ENCODE data around the gene AQP4.
A peak's percentile ranks its signal among the peaks of the same experiment; 100 is the strongest.

Gene AQP4, protein sequence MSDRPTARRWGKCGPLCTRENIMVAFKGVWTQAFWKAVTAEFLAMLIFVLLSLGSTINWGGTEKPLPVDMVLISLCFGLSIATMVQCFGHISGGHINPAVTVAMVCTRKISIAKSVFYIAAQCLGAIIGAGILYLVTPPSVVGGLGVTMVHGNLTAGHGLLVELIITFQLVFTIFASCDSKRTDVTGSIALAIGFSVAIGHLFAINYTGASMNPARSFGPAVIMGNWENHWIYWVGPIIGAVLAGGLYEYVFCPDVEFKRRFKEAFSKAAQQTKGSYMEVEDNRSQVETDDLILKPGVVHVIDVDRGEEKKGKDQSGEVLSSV

DNA sequence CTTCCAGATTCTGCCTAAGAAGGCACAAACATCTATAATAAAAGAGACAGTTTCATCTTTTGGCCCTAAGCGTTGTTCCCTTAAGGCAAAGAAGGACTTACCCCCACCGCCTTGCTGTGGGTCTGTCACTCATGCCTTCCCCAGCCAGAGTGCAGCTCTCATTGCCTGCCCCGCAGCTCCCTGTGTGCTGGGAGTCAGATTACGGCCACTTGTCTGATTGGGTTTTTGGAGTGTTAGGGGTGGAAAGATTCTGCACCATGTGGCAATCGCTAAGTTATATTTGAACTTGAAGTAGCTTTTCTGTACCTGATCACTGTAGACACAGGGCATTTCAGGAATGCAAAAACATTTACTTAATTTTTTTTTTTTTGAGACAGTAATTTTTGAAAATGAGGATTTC, at the start of gene AQP4:
AQP4 (minus strand) TSS at position 151 of the 400 bp plus-strand sequence; CDS start at position 133, 18 bp downstream.
- DNase-seq: no peak

- no peak for DNase-seq
Observed at GRCh38 chr18:26911840-26912239, 46.3 kb upstream of the AQP4 start.

DNA sequence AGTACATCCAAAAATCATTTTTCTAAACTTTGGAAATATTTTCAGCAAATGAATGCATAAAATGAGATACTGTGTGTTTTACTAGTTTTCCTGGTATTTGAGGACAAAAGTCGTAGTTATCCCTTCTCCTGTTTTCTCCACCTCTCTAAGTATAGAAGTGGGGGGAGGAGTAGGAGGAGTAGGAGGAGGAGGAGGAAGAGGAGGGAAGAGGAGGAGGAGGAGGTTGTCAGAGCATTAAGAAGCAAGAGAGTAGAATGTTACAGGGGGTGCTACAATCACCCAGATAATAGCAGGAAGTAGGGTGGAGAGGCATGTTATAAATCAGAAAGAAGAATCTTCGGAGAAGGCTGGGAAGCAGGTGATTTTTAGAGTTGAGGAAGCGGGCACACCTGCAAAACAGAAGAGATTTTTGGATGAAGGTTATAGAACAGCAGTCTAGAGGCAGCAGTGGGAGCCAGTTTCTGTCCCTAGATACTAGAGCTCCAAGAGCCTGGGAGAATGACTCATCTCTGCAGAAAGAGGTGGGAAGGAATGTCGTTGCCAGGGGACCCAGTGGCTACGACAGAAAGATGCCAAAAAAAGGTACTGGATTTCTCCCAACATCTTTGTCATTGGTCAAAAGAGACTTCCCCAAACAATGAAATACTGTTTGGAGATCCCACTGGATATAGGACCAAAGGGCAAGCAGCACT, 44.2 kb upstream of the AQP4 start:
- no peak for DNase-seq

DNA sequence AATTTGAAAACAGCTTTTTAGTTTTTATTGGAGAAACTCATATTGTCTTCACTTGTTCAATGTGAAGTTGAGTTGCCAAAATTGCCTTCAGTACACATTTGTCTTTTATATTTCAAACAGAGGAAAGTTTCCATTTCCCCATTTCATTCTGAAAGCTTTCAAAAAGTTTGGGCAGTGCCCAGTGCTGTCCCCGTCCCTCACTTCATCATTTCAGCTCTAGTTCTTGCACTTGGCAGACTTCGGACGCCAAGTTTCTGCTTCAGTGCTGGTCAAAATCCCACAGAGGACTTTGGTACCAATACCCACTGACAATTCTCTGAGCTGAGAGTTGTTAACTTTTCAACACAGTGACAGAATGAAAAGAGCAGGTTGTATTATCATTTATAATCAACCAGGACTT, 43.4 kb upstream of the AQP4 start:
- no peak for DNase-seq

DNA sequence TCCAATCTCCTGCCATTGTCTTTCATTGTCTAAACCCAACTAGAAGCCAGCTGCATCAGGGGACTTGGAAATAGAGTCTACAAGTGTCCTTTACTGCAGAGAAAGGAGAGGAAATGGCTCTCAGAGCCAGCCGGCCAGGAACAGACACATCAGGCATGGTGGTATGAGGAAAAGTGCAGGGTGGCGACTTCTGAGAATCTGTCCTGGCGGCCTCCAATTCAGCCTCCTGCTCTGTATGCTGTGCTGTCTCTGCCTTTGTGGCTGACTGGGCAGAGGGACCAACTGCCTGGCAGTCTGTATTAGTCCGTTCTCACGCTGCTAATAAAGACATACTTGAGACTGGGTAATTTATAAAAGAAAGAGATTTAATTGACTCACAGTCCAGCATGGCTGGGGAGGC, 36.8 kb upstream of the AQP4 start:
- no peak for DNase-seq

DNA sequence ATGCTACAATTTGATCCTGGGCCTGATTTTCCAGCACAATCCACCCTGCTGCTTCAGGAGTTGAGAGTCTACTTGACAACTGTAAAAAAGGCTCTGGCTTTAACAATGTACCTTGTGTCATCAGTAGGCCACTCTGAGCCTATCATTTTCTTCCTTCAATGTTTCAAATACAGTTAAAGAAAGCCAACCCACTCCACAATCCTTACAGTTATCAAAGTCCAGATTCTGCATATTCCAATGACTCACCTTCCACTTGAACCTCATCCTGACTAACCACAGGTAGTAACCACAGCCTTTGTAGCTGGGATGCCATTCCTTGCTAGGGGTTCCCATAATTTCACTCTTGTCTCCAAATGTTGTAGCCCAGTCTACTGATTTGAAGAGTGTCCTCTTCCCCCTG, 35.5 kb upstream of the AQP4 start:
- no peak for DNase-seq

DNA sequence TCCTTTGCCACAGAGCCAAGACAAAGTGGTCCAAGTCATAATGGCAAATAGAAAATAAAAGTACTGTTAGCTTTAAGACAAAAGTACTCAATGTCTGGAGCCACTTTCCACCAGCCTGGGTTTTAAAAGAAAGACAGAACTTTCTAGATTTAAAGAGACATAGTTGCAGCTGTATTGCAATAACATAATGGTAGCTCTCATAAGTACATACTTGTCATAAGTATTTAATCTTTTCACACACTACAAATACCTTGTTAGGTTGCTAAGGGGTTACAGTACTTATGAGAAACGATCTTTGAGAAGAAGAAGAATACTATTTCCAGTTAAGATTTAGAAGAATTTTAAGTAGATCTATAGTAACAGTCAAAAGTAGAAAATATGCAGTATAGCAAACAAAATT, 28.9 kb upstream of the AQP4 start:
- no peak for DNase-seq

- DNase-seq: no peak
Observed at GRCh38 chr18:26893996-26894395, 28.5 kb upstream of the AQP4 start.

DNA sequence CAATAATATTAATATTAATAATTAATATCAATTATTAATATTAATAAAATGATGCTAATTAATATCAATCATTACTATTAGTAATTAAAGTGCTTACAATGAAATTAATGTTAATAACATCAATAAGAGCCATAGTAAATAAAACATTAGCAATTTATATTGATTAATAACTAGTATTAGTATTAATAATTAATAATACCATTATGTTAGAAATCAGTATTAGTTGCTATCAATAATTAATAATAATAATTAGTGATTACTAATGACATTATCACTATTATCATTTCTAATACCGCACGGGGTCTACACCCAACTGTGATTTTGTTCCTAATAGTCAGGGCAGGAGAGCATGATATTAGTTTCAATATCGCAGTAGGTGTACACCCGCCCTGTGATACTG, 22.8 kb upstream of the AQP4 start:
- no peak for DNase-seq

DNA sequence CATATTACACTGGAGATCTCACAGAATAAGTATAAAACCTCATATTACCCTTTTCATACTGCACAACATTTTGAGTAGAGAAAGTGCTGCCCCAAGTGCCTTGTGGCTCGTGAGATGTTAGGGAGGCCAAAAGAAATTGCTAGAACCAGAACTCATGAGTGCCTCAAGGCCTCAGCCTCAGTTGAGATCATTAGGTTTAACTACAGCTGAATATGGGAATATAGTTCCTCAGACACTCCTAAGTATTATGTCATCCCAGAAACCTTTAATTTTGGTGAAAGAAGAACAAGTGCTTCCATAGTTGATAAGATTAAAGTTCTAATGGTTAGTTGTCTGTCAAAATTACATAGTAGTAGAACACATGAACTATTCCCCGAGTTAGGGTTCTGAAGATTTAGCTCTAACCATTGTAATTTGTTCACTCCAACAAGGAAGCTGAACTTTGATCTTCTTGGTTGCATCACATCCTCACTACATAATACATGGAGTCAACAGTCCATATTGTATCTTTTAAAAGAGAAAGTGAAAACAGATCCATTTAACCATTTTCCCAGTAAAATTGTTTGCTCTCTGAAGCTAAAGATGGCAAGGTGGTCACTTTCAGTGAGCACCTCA, 9.6 kb upstream of the AQP4 start:
- DNase-seq: no peak

DNA sequence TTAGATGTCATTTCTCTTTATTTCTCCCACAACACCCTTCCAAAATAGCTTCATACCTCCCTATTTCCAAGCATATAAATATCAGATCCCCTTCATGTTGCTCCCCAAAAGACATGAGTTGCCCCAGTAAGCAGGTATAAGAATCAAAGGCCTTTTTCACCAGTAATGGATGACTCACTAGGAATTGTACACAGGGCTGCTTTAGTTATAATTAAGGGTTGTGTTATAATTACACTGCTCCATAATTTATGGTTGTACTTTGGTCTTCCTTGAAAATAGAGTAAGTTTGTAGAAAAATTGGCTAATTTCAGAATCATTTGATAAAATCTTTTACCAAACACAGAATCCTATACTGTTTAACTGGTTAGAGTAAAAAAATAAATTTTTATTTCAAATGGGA, 8.8 kb upstream of the AQP4 start:
- DNase-seq: no peak

- DNase-seq: no peak
Observed at GRCh38 chr18:26869640-26870039, 4.1 kb upstream of the AQP4 start.

GRCh38 chr18:26868968-26869586, 3.6 kb upstream of the AQP4 start:
- DNase-seq: no peak

- no peak for DNase-seq
Observed at GRCh38 chr18:26867471-26867870, 2.0 kb upstream of the AQP4 start.

DNA sequence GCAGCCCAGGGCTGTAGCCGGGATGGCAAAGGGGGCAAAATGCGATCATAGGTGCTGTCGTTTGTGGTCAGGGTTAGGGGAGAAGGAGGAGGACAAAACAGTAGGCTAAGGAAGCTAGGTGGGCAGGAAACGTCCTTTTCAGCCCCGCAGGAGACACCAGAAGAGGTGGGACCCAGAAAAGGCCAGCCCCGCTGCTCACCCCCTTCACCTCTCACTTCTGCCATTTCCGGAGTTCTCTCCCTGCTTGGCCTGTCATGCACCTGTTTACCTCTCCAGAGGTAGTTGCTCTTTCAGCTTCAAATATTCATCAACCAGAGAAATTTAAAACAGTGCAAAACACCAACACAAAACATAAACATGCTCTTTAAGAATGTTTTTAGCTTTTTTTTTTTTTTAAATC, 849 bp downstream of the AQP4 start:
- no peak for DNase-seq

DNA sequence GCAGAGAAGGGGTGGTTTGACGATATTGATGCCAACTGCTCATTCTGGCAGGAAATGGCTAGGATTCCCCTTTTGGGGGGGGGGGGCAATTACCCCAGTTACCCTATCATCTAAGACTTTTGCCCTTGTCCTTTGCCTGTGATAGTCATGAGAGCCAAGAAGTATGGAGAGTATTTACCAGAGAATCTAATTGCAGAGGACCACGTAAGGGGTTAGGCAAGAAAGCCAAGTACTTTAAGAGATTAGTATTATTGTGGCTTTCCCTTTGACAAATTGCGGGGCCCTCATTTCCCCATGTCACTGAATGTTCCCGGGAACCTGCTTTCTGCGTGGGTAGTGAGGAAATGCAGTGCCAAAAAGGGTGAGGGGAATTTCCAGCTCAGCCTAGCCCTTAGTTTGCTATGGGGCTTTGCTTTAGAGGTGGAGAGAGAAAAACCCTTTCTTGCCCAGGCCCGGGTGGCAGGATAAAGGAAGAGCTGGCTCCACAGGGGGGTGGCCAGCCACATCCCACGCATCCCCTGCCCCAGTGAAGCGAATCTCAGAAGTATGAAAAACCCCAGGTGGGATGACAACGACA, 1.5 kb downstream of the AQP4 start:
- DNase-seq: no peak

DNA sequence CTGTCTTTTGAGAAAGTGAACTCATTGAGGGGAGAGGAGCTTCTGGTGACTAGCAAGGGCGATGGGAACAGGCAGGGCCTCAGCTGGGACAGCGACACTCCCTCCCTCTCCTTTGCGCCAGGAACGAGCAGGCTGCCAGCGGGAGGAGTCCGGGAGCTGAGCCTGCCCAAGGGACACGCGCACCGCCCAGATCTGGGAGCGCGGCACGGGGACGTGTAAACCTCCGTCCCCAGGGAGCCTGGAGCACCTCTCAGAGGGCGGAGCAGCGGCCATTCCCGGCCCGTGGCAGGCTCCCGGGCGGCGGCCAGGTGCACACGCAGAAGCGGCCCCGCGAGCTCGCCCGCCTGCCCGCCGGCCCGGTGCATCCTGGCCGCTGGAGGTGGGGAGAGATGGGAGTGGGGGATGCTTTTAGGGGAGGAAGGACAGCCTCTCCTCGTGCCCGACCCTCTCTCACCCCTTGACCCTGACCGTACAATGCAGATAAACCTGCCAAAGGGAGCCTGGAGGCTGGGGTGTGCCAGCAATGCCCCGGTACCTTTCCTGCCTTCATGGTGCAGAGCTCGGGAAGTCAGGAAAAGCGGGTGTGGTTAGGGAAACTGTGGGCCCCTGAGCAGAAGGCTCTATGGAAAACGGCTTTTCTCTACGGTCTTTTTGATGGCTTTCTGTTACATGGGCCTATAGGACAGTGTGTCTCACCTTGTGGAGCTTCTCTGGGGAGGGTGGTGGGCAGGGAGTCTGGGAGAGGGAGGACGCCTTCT, 2.2 kb downstream of the AQP4 start:
- peak; percentile 55 for DNase-seq

DNA sequence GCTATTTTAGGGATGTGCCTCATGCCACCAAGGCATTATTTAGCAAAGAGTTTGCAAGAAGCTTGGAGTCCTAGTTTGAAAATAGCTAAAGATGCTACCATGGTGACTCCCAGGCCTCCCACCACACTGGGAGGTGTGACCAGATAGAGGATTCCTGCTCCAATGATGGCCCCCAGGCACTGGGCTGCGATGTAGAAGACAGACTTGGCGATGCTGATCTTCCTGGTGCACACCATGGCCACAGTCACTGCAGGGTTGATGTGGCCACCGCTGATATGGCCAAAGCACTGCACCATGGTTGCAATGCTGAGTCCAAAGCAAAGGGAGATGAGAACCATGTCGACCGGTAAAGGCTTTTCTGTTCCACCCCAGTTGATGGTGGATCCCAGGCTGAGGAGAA, 3.4 kb downstream of the AQP4 start:
- no peak for DNase-seq

DNA sequence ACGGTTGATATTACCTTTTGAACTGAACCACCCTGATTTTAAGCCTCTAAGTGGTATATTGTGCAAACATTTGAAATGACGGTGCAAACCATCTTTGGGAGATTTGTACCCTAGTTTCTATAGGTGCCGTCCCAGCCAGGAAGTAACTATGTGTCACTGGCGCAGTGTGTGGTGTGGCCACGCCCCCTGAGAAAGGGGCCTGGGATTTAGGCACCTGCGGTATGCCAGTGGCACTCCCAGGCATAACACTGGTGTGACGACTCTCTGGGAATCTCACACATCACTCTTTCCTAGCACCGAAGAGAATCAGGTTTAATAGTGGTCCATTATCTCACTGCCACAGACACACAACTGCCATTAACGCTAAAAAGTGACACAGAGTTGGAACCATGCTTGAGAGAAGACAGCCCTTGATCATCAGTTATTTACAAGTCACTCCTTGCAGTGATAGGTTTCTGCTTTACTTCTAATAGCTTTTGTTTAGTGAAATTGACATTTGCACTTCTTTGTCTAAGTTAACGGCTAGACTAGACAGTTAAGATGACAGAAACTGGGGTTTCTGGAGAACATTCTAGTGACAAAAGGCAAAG, 11.1 kb downstream of the AQP4 start:
- DNase-seq: no peak

GRCh38 chr18:26853401-26853800, 12.1 kb downstream of the AQP4 start:
- no peak for DNase-seq

DNA sequence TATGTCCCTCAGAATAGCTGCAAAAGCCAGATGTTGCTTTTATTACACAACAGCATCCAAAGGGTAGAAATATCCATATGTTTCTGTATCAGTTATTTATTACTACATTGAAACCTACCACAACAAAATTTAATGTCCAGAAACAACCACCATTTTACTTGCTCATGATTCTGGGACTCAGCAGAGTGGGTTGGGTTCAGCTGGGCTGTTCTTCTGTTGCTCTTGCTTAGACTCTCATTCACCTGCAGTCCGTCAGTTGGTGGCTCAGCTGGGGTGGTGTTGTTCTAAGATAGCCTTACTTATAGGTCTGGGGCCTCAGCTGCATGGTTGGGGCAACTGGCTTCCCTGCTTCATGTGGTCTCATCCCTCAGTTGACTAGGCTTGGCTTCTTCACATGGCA, 21.7 kb downstream of the AQP4 start:
- DNase-seq: no peak

DNA sequence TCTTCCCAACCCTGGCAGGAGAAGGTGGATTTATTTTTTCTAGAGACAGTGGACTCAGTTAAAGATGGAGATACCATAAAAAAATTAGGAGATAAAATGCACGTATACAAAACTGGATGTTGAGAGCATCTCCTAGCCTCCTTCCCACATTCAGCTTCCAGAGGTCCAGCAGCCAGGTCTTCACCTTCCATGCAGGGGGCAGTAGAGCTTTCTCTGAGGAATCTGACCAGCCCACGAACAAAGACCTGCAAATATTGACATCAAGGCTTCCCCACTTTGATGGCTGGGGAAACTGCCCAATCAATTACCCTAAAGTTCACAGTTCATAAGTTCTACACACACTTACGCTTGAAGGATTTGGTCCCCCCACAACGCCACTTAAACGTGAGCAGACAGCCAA, 24.5 kb downstream of the AQP4 start:
- no peak for DNase-seq

Data from NCI-H1694 treated with DMSO at 0.1 percent for 48 hours (cell line).